K562 (cell line): ENCODE measurements around the gene SNRNP200. TPM values are rescaled to one million over a fixed set of nuclear protein-coding genes. Genes with fewer than 3 reads are reported as not detected.

Source experiments
- ATAC-seq: fragments of 200-7000 bp; cut with Tn5 transposase; 3 replicates; pipeline ENCODE4 v1.9.1; 2020; ENCODE audit warnings: moderate library complexity
- BruUV-seq: library from RNA; stranded (reverse); fragments of 400-500 nt; replicated peaks from 2 replicates; lab custom pipeline; 2021; lab: Mats Ljungman, UMichigan
- CTCF ChIA-PET: fragments of 300-600 bp; formaldehyde crosslinking; extraction: SDS; loops from one replicate; lab custom pipeline; 2021; ENCODE audit warnings: low intra/inter-chr PET ratio; lab: Yijun Ruan, JAX
- POLR2A ChIA-PET: fragments of 300-600, 350-650 bp; sonication (Branson Sonifier 250); formaldehyde crosslinking; extraction: SDS; loops from one replicate; lab custom pipeline; 2021; ENCODE audit warnings: antibody characterized with exemption, inconsistent platforms; lab: Yijun Ruan, JAX
- DNase-seq, 4 experiments: peaks; one replicate each; pipeline versions ENCODE4 v3.0.0 to v3.0.0-alpha.2; 2011 to 2018; ENCODE audit warnings: low spot score in 3 of 4, mixed read lengths in 3 of 4; ENCODE audit errors: extremely low read depth in 1 of 4
- FAIRE-seq: peaks from 2 replicates; lab custom pipeline; 2011; peaks lifted over from hg19 to GRCh38; lab: Jason Lieb, UNC
- H2AFZ ChIP-seq: 2 replicates; pipeline ENCODE4 v1.6.0; 2011; ENCODE audit warnings: low read depth, low read length, control low read depth, inconsistent platforms
- H3K27ac ChIP-seq: fragments of 200-600 bp; 3 replicates; pipeline ENCODE4 v1.8.0; 2011; ENCODE audit warnings: low read depth, mild to moderate bottlenecking, control low read depth, inconsistent platforms, low read length, moderate library complexity, mixed read lengths; ENCODE audit errors: extremely low read depth
- H3K27me3 ChIP-seq, 2 experiments: fragments of 300-600 bp in 1 of 2; 2 replicates in 1 of 2; 3 replicates in 1 of 2; pipeline versions ENCODE4 v1.6.0 to v1.8.0; 2011; ENCODE audit warnings: inconsistent platforms in 2 of 2, low read length in 2 of 2, mild to moderate bottlenecking in 1 of 2, mixed read lengths in 1 of 2, moderate library complexity in 1 of 2; ENCODE audit not compliant: control insufficient read depth in 2 of 2, insufficient read depth in 2 of 2
- H3K36me3 ChIP-seq: fragments of 300-600 bp; 3 replicates; pipeline ENCODE4 v1.8.0; 2011; ENCODE audit warnings: mild to moderate bottlenecking, low read length, inconsistent platforms; ENCODE audit not compliant: control insufficient read depth, insufficient read depth
- H3K4me1 ChIP-seq, 2 experiments: fragments of 200-600 bp in 1 of 2; replicated peaks in 1 of 2; 2 replicates in 1 of 2; 3 replicates in 1 of 2; pipeline versions ENCODE4 v1.5.1 to v1.8.0; 2011; ENCODE audit warnings: inconsistent platforms in 2 of 2, low read length in 2 of 2, mild to moderate bottlenecking in 1 of 2, mixed read lengths in 1 of 2, moderate library complexity in 1 of 2; ENCODE audit not compliant: control insufficient read depth in 2 of 2, insufficient read depth in 2 of 2
- H3K4me2 ChIP-seq: 2 replicates; pipeline ENCODE4 v1.6.1; 2011; ENCODE audit warnings: low read length, control low read depth, inconsistent platforms, mixed read lengths; ENCODE audit not compliant: insufficient read depth
- H3K4me3 ChIP-seq: fragments of 200-600 bp; sonication (generic), shearing (Covaris generic); 2 replicates; pipeline ENCODE4 v1.5.1; 2016; ENCODE audit warnings: control low read depth, inconsistent platforms
- H3K79me2 ChIP-seq: fragments of 200-600 bp; 3 replicates; pipeline ENCODE4 v1.8.0; 2011; ENCODE audit warnings: low read length, inconsistent platforms; ENCODE audit not compliant: control insufficient read depth, insufficient read depth
- H3K9ac ChIP-seq, 2 experiments: 2 replicates each; pipeline versions ENCODE4 v1.6.0 to v1.6.1; 2011; ENCODE audit warnings: low read depth in 2 of 2, low read length in 2 of 2, control low read depth in 1 of 2, inconsistent platforms in 1 of 2, mild to moderate bottlenecking in 1 of 2, mixed read lengths in 1 of 2; ENCODE audit not compliant: insufficient read depth in 1 of 2
- H3K9me1 ChIP-seq: one replicate; pipeline ENCODE4 v1.6.0; 2011; ENCODE audit warnings: inconsistent platforms, mild to moderate bottlenecking, low read length, moderate library complexity; ENCODE audit not compliant: control insufficient read depth, insufficient read depth
- H3K9me3 ChIP-seq: replicated peaks from 2 replicates; pipeline ENCODE4 v1.5.1; 2011; ENCODE audit warnings: low read depth, low read length, inconsistent platforms; ENCODE audit not compliant: control insufficient read depth, insufficient read depth
- H4K20me1 ChIP-seq: replicated peaks from 2 replicates; pipeline ENCODE4 v1.6.1; 2011; ENCODE audit warnings: low read length, inconsistent platforms, mixed read lengths; ENCODE audit not compliant: control insufficient read depth, insufficient read depth
- CREM ChIP-seq: IDR thresholded peaks from 2 replicates; pipeline ENCODE4 v1.6.1; 2014; ENCODE audit warnings: antibody characterized with exemption, low read depth
- ESRRA ChIP-seq: fragments of 450-650 bp; IDR thresholded peaks from 2 replicates; pipeline ENCODE4 v1.6.1; 2014; ENCODE audit warnings: low read depth, mild to moderate bottlenecking, moderate library complexity, borderline replicate concordance
- HNRNPL ChIP-seq: fragments of 200-400 bp; formaldehyde crosslinking; IDR thresholded peaks from 2 replicates; pipeline ENCODE4 v1.6.1; 2017; ENCODE audit warnings: low read depth, mild to moderate bottlenecking, low read length
- ILF3 ChIP-seq: fragments of 450-650 bp; IDR thresholded peaks from 2 replicates; pipeline ENCODE4 v1.6.1; 2018; ENCODE audit warnings: antibody characterized with exemption, mild to moderate bottlenecking, moderate library complexity, borderline replicate concordance
- L3MBTL2 ChIP-seq: fragments of 450-650 bp; IDR thresholded peaks from 2 replicates; pipeline ENCODE4 v1.6.1; 2016; ENCODE audit warnings: mild to moderate bottlenecking, moderate library complexity
- PCBP1 ChIP-seq: fragments of 200-400 bp; formaldehyde crosslinking; IDR thresholded peaks from 2 replicates; pipeline ENCODE4 v1.6.1; 2018; ENCODE audit warnings: mild to moderate bottlenecking, low read depth, low read length; ENCODE audit not compliant: poor library complexity, severe bottlenecking
- RAD21 ChIP-seq, 2 experiments: fragments of 250-450 bp in 1 of 2; fragments of 450-650 bp in 1 of 2; sonication (Bioruptor Pico) in 1 of 2; formaldehyde crosslinking in 1 of 2; IDR thresholded peaks in 1 of 2; conservative IDR thresholded peaks in 1 of 2; 2 replicates each; pipeline versions ENCODE4 v1.4.0 to v1.8.0; 2020 to 2022; ENCODE audit warnings: mild to moderate bottlenecking in 2 of 2, moderate library complexity in 1 of 2
- SIX5 ChIP-seq, 2 experiments: IDR thresholded peaks; 2 replicates each; pipeline ENCODE4 v1.6.1; 2011; ENCODE audit warnings: low read length in 2 of 2, borderline replicate concordance in 1 of 2, low read depth in 1 of 2, mild to moderate bottlenecking in 1 of 2, moderate library complexity in 1 of 2; ENCODE audit not compliant: insufficient read depth in 1 of 2
- SMARCE1 ChIP-seq: fragments of 450-650 bp; IDR thresholded peaks from 2 replicates; pipeline ENCODE4 v1.7.1; 2016; ENCODE audit warnings: mild to moderate bottlenecking
- SP1 ChIP-seq: sonication (generic); formaldehyde crosslinking; IDR thresholded peaks from 2 replicates; pipeline ENCODE4 v1.8.1; 2022; ENCODE audit warnings: mild to moderate bottlenecking, missing genetic modification reagents
- TEAD1 ChIP-seq, 2 experiments: fragments of 450-650 bp in 1 of 2; sonication (generic) in 1 of 2; formaldehyde crosslinking; IDR thresholded peaks; 2 replicates each; pipeline versions ENCODE4 v1.4.0 to v1.8.0; 2020 to 2022; ENCODE audit warnings: mild to moderate bottlenecking in 2 of 2, missing genetic modification reagents in 1 of 2
- XRCC5 ChIP-seq: fragments of 200-400 bp; formaldehyde crosslinking; IDR thresholded peaks from 2 replicates; pipeline ENCODE4 v1.6.1; 2017; ENCODE audit warnings: low read depth, mild to moderate bottlenecking, low read length
- ZNF282 ChIP-seq: sonication (generic); formaldehyde crosslinking; IDR thresholded peaks from 2 replicates; pipeline ENCODE4 v1.8.1; 2023; ENCODE audit warnings: missing genetic modification reagents
- WGBS: fragments of 100-300 bp; shearing (Covaris generic); methylation state at CpG from one replicate; pipeline ENCODE4 v1.1.6; 2016; ENCODE audit warnings: low coverage, mixed read lengths; ENCODE audit not compliant: insufficient coverage; ENCODE audit errors: missing lambda C conversion rate; 5-methylcytosine and 5-hydroxymethylcytosine counted together
- in situ Hi-C: fragments of 300-500 bp; cut with MboI; formaldehyde crosslinking; loops from 4 replicates; pipeline ENCODE4 v1.15.0; 2018; ENCODE audit warnings: inconsistent platforms, mixed read lengths
- intact Hi-C: fragments of 100-400 bp; cut with micrococcal nuclease; formaldehyde crosslinking; loops from 2 replicates; pipeline ENCODE4 v1.14.2; 2022
- polyA plus RNA-seq, 8 experiments: library from polyadenylated mRNA; depleted of rRNA in 4 of 8; stranded (reverse) in 5 of 8; unstranded in 3 of 8; fragments of >200 nt; fragmentation: Nextera tagmentation in 2 of 8; fragmentation: Illumina TruSeq in 1 of 8; extraction: Ambion mirVana in 2 of 8; extraction: Trizol in 1 of 8; gene quantifications; 2 replicates each; pipeline versions ENCODE4 v1.2.1 to v1.2.3, GENCODE V29; 2011 to 2014; ENCODE audit warnings: inconsistent platforms in 1 of 8, missing spikeins in 1 of 8
- total RNA-seq, 7 experiments: library from RNA; depleted of rRNA in 6 of 7; stranded (reverse); fragments of >200 nt in 6 of 7; fragmentation: Illumina TruSeq in 2 of 7; extraction: Trizol in 2 of 7; gene quantifications; 2 replicates each; pipeline versions ENCODE4 v1.2.1 to v1.2.3, GENCODE V29; 2011 to 2021; ENCODE audit warnings: low replicate concordance in 1 of 7
- TF ChIP-seq, protein P1 (sequence below), 2 experiments: IDR thresholded peaks in 1 of 2; conservative IDR thresholded peaks in 1 of 2; 2 replicates each; pipeline ENCODE4 v1.6.1; 2016; ENCODE audit warnings: low read depth in 2 of 2, mild to moderate bottlenecking in 1 of 2, missing compliant biosample characterization in 1 of 2, missing genetic modification characterization in 1 of 2, moderate library complexity in 1 of 2
- TF ChIP-seq, protein P2 (sequence below): sonication (generic); formaldehyde crosslinking; IDR thresholded peaks from 2 replicates; pipeline ENCODE4 v1.8.1; 2023; ENCODE audit warnings: mild to moderate bottlenecking, missing genetic modification reagents

The SNRNP200 gene
- total and polyA plus RNA-seq, 9 of the 15 experiments (the other 6 are each of a cell fraction or from before 2014, with no cell fraction given), result 76.1 to 231 (median 155) TPM

DNA sequence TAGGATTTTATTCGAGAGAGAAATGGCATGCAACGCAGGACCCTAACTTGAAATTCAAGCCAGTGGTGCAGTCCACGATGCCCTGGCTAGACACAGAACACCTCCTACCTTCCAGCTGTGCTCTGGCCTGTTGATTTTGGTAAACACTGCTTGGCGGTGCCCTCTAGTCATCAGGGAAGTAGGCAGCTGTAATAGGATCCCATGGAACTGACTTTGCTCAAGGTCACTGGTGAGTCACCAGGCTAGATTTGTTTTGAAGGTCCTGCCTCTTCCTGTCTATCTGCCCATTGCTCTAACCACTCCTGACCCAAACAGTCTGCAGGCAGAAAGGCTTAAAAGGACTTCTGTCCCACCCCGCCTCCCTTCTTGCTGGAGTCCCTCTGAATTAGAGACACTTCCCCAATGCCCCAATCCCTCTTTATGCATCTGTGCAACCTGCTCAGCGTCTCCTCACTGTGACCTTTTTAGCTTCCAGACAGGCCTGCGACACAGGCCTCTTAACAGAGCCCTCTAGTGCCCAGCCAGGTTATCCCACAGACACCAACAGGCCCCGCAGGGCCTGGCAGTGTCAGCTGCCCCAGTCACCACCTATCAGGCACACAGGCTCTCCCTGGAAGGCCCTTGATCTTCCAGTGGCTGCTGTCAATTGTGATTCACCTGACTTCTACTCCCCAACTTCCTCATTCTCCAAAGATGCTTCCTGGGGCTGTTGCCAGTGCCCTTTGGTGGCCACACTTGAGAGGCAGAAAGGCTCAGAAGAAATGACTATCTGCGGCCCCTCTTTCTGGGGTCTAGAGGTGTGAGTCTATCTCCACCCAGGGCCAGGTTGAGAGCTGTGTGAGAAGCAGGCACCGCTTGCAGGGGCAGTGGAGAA, 44.7 kb downstream of the SNRNP200 start:
- POLR2A ChIA-PET, result interaction anchor here (0.8 to 1.9 kb wide), 6 partner anchors 10 to 52 kb away, joined by 3 to 12 read pairs (median 4); partner anchors contain the start of gene STARD7
- H3K4me3 ChIP-seq, result no peak overlapping the region
- TF ChIP-seq, protein P1, sequence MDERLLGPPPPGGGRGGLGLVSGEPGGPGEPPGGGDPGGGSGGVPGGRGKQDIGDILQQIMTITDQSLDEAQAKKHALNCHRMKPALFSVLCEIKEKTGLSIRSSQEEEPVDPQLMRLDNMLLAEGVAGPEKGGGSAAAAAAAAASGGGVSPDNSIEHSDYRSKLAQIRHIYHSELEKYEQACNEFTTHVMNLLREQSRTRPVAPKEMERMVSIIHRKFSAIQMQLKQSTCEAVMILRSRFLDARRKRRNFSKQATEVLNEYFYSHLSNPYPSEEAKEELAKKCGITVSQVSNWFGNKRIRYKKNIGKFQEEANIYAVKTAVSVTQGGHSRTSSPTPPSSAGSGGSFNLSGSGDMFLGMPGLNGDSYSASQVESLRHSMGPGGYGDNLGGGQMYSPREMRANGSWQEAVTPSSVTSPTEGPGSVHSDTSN (CRISPR knock-in tag; IDR thresholded peaks at IDR 0.05; ENCODE audit: low read depth), result no peak
- TF ChIP-seq, protein P1 (tag; conservative IDR thresholded peaks at IDR 0.05; ENCODE audit: low read depth), result peak; percentile 26; the same call in 1 of the 2 replicates
- TF ChIP-seq L3MBTL2 (no peak), TEAD1 (CRISPR knock-in tag; IDR thresholded peaks at IDR 0.05) (peak in 1 of 2 experiments; percentile 50; a peak in 1 of 4 replicates), ZNF282 (CRISPR knock-in tag) (no peak), ILF3 (no peak), CREM (peak; percentile 29; the same call in 1 of the 2 replicates), SMARCE1 (peak; percentile 61; the same call in 1 of the 2 replicates), SP1 (CRISPR knock-in tag) (no peak), HNRNPL (no peak), XRCC5 (peak; percentile 24; the same call in 1 of the 2 replicates), RAD21 (CRISPR knock-in tag; conservative IDR thresholded peaks at IDR 0.05 in 1 of 2, IDR thresholded peaks at IDR 0.05 in 1 of 2) (peak; percentile 41 to 51), ESRRA (peak; percentile 99), SIX5 (IDR thresholded peaks at IDR 0.05; ENCODE audit: borderline replicate concordance in 1 of 2, insufficient read depth in 1 of 2, low read depth in 1 of 2, low read length in 2 of 2) (no peak), PCBP1 (no peak)
- TF ChIP-seq, protein P2, sequence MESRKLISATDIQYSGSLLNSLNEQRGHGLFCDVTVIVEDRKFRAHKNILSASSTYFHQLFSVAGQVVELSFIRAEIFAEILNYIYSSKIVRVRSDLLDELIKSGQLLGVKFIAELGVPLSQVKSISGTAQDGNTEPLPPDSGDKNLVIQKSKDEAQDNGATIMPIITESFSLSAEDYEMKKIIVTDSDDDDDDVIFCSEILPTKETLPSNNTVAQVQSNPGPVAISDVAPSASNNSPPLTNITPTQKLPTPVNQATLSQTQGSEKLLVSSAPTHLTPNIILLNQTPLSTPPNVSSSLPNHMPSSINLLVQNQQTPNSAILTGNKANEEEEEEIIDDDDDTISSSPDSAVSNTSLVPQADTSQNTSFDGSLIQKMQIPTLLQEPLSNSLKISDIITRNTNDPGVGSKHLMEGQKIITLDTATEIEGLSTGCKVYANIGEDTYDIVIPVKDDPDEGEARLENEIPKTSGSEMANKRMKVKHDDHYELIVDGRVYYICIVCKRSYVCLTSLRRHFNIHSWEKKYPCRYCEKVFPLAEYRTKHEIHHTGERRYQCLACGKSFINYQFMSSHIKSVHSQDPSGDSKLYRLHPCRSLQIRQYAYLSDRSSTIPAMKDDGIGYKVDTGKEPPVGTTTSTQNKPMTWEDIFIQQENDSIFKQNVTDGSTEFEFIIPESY, result no peak

More for the DNA sequence above, 44.7 kb downstream of the SNRNP200 start:
- peak overlapping the region; percentile 27 to 81 for H3K9ac ChIP-seq
- H4K20me1 ChIP-seq, result 0 out of 2 replicates have a peak, but pooled peaks cover 12% of the 10 kb centered on the region
- intact Hi-C loops, result loop anchor here (2.0 to 10.0 kb wide), 3 partner anchors 52 to 244 kb away; partner anchors contain the start of genes ASTL, NEURL3 and STARD7
- no peak overlapping the region for H2AFZ ChIP-seq
- 32% methylated on average over 9 of the region's 10 CpGs for WGBS
- H3K36me3 ChIP-seq, result peaks cover 48% of the 10 kb centered on the region
- peaks cover 39% of the 10 kb centered on the region for H3K79me2 ChIP-seq
- H3K4me1 ChIP-seq, result peaks cover 24 to 34% of the 10 kb centered on the region in 2 experiments
- H3K27ac ChIP-seq, result peak overlapping the region; percentile 62
- in situ Hi-C loops, result no loop called here
- no TSS peak for BruUV-seq
- H3K9me3 ChIP-seq, result no peaks in the 10 kb centered on the region
- CTCF ChIA-PET, result interaction anchor here (0.6 to 0.7 kb wide), 2 partner anchors 103 to 122 kb away, joined by 3 read pairs; partner anchors contain the start of gene ASTL
- H3K27me3 ChIP-seq, result no peaks in the 10 kb centered on the region
- peak overlapping the region; percentile 64 for H3K4me2 ChIP-seq
- ATAC-seq (peak; percentile 78), DNase-seq (peak; percentile 56 to 75 (median 66)), FAIRE-seq (peak; percentile 93)
- H3K9me1 ChIP-seq, result peaks cover 4% of the 10 kb centered on the region
